ENCODE data around the gene RETN.
A peak's percentile ranks its signal among the peaks of the same experiment; 100 is the strongest.

The RETN gene

DNA sequence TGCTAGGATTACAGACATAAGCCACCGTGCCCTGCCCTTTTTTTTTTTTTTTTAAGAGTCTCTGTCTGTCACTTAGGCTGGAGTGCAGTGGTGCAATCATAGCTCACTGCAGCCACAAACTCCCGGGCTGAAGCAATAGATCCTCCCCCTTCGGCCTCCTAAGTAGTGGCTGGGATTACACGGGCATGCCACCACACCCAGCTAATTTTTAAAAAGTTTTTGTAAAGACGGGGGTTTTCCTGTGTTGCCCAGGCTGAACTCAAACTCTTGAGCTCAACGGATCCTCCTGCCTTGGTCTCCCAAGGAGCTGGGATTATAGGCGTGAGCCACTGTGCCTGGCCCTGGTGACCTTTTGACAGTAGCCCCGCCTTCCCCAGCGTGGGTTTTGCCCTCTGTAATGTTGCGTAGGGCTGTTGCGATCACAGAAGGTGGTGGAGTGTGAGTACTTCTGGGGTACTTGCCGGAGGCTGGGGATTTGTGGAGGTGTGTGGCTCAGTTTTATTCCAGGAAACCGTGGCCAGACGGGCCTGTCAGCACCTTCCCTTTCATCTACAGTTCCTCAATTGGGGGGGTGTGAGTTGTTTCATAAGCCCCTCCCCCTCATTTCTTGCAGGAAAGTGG, 11.6 kb upstream of the RETN start:
- no peak for DNase-seq (ENCODE audit: low spot score)

GRCh38 chr19:7658219-7658686, 10.6 kb upstream of the RETN start:
- DNase-seq (ENCODE audit: low spot score): no peak

DNA sequence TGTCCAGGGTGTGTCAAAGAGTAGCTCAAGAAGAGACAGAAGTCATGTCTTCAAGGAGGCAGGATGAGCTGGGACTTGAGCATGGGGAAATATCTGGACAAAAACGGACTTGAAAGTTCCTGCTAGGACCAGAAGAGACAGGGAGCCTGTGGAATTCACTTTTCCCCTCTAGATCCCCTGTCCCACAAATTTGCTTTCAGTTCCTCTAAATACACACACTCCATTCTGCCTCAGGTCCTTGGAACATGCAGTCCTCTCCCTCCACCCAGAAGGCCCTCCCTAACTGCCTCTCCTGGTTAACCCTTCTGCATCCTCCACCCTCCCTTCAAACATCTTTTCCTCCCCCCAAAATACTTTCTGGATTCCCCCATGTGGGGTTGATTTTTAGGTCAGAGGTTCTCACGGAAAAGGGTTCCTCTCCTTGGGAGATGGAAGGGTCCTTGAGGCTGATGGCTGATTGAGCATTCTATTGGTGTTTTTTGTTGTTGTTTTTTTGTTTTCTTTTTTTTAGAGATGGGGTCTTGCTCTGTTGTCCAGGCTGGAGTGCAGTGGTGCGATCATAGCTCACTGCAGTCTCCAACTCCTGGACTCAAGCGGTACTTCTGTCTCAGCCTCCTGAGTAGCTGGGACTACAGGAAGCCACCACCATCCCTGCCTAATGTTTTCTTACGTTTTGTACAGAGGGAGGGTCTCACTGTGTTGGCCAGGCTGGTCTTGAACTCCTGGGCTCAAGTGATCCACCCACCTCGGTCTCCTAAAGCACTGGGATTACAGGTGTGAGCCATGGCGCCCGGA, 6.9 kb upstream of the RETN start:
- no peak for DNase-seq (ENCODE audit: low spot score)

- no peak for DNase-seq (ENCODE audit: low spot score)
These were observed 6.2 kb upstream of the RETN start for GRCh38 chr19:7662657-7663056.

- DNase-seq (ENCODE audit: low spot score): no peak
These were observed 5.1 kb upstream of the RETN start for GRCh38 chr19:7663706-7664105.

DNA sequence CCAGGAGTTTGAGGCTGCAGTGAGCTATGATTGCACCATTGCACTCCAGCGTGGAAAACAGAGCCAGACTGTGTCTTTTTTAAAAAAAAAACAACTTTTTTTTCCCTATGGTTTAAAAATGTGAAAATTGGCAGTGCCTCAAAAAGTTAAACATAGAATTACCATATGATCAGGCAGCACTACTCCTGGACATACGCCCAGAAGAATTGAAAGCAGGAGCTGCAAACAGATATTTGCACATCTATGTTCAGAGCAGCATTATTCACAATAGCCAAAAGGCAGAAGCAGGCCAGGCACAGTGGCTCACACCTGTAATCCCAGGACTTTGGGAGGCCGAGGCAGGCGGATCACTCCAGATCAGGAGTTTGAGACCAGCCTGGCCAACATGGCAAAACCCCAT, 3.8 kb upstream of the RETN start:
- no peak for DNase-seq (ENCODE audit: low spot score)

GRCh38 chr19:7669641-7670040, 792 bp downstream of the RETN start:
- no peak for DNase-seq (ENCODE audit: low spot score)

DNA sequence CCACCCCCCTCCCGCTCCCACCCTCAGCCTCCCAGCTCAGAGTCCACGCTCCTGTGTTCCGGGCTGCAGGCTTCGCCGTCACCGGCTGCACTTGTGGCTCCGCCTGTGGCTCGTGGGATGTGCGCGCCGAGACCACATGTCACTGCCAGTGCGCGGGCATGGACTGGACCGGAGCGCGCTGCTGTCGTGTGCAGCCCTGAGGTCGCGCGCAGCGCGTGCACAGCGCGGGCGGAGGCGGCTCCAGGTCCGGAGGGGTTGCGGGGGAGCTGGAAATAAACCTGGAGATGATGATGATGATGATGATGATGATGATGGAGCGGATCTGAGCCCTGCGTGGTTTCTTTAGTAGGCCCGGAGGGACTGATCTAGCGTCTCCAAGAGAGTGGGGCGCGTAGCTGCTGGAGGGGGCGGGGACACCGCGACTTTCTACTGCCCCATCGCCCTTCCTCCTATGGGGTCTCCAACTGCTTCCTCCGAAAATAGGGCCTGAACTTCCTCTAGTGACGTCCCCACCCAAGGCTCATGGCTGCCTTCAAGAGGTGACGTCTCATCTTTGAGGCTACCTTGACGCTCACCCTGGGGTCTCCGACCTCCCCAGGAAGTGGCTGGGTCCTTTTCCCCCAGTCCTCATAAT, 1.4 kb downstream of the RETN start:
- no peak for DNase-seq (ENCODE audit: low spot score)

DNA sequence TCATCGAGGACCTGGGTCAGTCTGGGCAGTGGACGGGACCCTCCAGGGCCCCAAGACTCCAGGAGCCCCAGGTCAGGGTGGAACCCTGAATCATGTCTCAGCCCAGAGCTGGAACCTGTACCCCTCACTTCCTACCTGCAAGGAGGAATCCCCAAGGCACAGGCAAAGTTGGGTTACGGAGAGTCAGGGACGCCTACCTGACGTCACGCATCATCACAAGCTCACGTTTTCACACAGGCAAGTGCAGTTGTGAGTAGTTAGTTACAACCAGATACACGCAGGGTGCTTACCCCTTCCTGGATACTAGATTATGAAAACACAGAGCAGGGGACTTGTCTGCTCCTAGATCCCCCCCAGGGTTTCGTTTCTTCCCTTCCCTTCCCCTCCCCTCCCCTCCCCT, 1.9 kb downstream of the RETN start:
- DNase-seq (ENCODE audit: low spot score): no peak

DNA sequence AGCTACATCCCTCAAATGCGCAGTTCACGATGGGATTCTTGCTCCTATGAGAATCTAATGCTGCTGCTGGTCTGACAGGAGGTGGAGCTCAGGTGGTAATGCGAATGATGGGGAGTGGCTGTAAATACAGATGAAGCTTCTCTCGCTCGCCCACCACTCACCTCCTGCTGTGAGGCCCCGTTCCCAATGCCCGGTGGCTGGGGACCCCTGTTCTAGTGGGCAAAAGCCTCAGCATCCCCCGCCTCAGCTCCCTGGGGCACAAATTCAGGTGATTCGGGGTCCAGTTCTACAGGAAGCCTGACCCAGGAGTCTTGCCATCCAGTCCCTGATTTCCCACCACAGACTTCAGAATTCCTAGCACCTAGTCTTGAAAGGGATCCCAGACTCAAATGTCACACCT, 3.7 kb downstream of the RETN start:
- DNase-seq (ENCODE audit: low spot score): no peak

GRCh38 chr19:7674010-7675005, 5.5 kb downstream of the RETN start:
- DNase-seq (ENCODE audit: low spot score): no peak

- no peak for DNase-seq (ENCODE audit: low spot score)
These were observed 7.5 kb downstream of the RETN start for GRCh38 chr19:7676376-7676775.

DNA sequence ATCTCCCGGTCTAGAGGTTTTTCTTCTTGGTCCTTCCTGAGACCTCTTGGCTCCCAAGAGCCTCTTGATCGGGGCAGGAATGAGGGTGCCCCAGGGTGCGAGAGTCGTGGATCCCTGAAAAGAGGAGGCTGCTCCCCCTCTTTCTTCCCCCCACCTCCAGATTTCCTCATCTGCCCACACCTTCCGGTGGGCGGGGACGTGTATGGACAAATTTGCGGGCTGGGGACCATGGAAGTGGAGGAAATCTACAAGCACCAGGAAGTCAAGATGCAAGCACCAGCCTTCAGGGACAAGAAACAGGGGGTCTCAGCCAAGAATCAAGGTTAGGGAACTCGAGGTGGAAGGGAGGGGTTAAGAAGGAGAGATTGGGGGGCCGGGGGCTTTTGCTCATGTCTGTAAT, 8.0 kb downstream of the RETN start, which contains the start of gene MCEMP1:
TSS of gene MCEMP1 (plus strand) at position 237 of the 400 bp plus-strand sequence. CDS start at position 268, 31 bp downstream.
- no peak for DNase-seq (ENCODE audit: low spot score)

GRCh38 chr19:7677669-7678311, 8.9 kb downstream of the RETN start:
- no peak for DNase-seq (ENCODE audit: low spot score)

GRCh38 chr19:7678971-7679751, 10.3 kb downstream of the RETN start:
- no peak for DNase-seq (ENCODE audit: low spot score)

GRCh38 chr19:7679771-7680605, 11.1 kb downstream of the RETN start:
- DNase-seq (ENCODE audit: low spot score): no peak

DNA sequence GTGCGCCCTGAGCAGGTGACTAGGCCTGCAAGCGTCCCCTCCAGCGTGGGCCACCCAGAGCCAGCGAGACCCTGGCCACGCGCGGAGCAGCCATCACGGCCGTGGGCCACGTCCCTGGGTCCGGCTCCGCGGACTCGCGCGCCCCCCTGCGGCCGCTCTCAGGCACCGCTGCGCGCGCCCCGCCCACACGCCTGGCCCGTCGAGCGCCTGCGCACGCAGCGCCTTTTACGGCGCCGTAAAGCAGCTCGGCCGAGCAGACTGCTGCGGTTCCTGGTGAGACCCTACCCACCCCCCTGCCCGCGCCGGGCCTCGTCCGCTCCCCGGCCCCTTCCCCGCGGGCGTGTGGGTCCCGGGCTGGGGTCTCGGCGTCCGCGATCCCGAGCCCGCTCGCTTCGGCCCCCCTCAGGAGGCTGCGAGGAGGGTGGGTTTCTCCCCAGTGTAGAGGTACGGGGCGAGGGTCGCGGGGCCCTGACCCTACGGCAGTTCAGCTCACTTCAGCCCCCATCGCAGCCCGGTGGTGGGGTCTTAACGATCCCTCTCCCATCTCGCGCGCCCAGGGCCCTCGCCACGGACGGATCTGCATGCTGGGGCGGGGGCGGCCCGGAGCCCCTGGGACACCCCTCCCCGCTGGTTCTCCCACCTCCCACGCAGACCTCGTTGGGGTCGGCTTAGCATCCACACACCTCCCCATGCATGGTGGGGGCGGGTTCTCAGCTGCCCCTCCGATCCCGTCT, 11.9 kb downstream of the RETN start, which contains the start of gene TRAPPC5:
TSS of gene TRAPPC5 (plus strand) at position 228 of the 734 bp plus-strand sequence. CDS start 1,421 bp downstream, outside the sequence.
- peak; percentile 94 for DNase-seq (ENCODE audit: low spot score)

- peak; percentile 77 for DNase-seq (ENCODE audit: low spot score)
These were observed 12.7 kb downstream of the RETN start for GRCh38 chr19:7681340-7682174.

Measured in left forelimb (tissue), 1 donor.